ENCODE results near the gene NKAIN4.
"Not testable (repeated sequence)": the region's sequence is repeated elsewhere in the genome, so short reads cannot be mapped to it uniquely, and the experiment has no call there.

Gene NKAIN4

GRCh38 chr20:63228806-63229205, 25.5 kb downstream of the NKAIN4 start:
- H3K9ac ChIP-seq (ENCODE audit: low read depth in 1 of 2, low read length in 2 of 2): no peak overlapping the region
- no peaks in the 10 kb centered on the region for H3K9me3 ChIP-seq (ENCODE audit: control insufficient read depth in 2 of 2, low read length in 2 of 2)
- no peaks in the 10 kb centered on the region for H3K36me3 ChIP-seq (ENCODE audit: control insufficient read depth in 2 of 2, insufficient read depth in 2 of 2, low read length in 2 of 2)
- no peaks in the 10 kb centered on the region for H3K4me1 ChIP-seq (ENCODE audit: control insufficient read depth in 2 of 2, insufficient read depth in 2 of 2, low read length in 2 of 2)
- H3K27me3 ChIP-seq (ENCODE audit: control insufficient read depth in 2 of 2, insufficient read depth in 2 of 2, low read length in 2 of 2): peaks cover 5 to 11% of the 10 kb centered on the region in 2 donors
- H3K4me3 ChIP-seq (ENCODE audit: low read length in 2 of 2): no peak overlapping the region
- H3K27ac ChIP-seq (ENCODE audit: low read depth in 2 of 2, low read length in 2 of 2): no peak overlapping the region

DNA sequence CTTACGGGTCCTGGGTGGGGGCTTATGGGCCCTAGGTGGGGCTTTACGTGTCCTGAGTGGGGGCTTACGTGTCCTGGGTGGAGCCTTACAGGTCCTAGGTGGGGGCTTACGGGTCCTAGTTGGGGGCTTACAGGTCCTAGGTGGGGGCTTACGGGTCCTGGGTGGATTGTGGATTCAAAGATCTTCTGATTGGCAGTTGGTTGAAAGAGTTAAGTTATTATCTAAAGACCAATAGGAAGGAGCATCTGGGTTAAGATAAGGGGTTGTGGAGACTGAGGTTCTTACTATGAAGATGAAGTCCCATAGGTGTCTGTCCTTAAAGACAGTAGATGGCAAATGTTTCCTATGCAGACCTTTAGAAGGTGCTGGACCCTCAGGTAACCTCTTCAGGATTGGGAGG, 27.0 kb downstream of the NKAIN4 start:
- Histone ChIP-seq H3K4me3 (ENCODE audit: low read length in 2 of 2) (no peak overlapping the region), H3K36me3 (ENCODE audit: control insufficient read depth in 2 of 2, insufficient read depth in 2 of 2, low read length in 2 of 2) (no peaks in the 10 kb centered on the region), H3K4me1 (ENCODE audit: control insufficient read depth in 2 of 2, insufficient read depth in 2 of 2, low read length in 2 of 2) (no peaks in the 10 kb centered on the region), H3K9me3 (ENCODE audit: control insufficient read depth in 2 of 2, low read length in 2 of 2) (no peaks in the 10 kb centered on the region), H3K27ac (ENCODE audit: low read depth in 2 of 2, low read length in 2 of 2) (no peak overlapping the region), H3K27me3 (ENCODE audit: control insufficient read depth in 2 of 2, insufficient read depth in 2 of 2, low read length in 2 of 2) (peaks cover 5 to 11% of the 10 kb centered on the region in 2 donors), H3K9ac (ENCODE audit: low read depth in 1 of 2, low read length in 2 of 2) (no peak overlapping the region)

- H3K4me1 ChIP-seq (ENCODE audit: control insufficient read depth in 2 of 2, insufficient read depth in 2 of 2, low read length in 2 of 2): no peaks in the 10 kb centered on the region
- no peak overlapping the region for H3K27ac ChIP-seq (ENCODE audit: low read depth in 2 of 2, low read length in 2 of 2)
- no peak overlapping the region for H3K4me3 ChIP-seq (ENCODE audit: low read length in 2 of 2)
- no peak overlapping the region for H3K9ac ChIP-seq (ENCODE audit: low read depth in 1 of 2, low read length in 2 of 2)
- H3K27me3 ChIP-seq (ENCODE audit: control insufficient read depth in 2 of 2, insufficient read depth in 2 of 2, low read length in 2 of 2): peaks cover 5 to 11% of the 10 kb centered on the region in 2 donors
- H3K36me3 ChIP-seq (ENCODE audit: control insufficient read depth in 2 of 2, insufficient read depth in 2 of 2, low read length in 2 of 2): no peaks in the 10 kb centered on the region
- H3K9me3 ChIP-seq (ENCODE audit: control insufficient read depth in 2 of 2, low read length in 2 of 2): no peaks in the 10 kb centered on the region
Observed at GRCh38 chr20:63226042-63226943, 28.0 kb downstream of the NKAIN4 start.

GRCh38 chr20:63225082-63225454, 29.2 kb downstream of the NKAIN4 start:
- peaks cover 0 to 8% of the 10 kb centered on the region in 2 donors for H3K27me3 ChIP-seq (ENCODE audit: control insufficient read depth in 2 of 2, insufficient read depth in 2 of 2, low read length in 2 of 2)

DNA sequence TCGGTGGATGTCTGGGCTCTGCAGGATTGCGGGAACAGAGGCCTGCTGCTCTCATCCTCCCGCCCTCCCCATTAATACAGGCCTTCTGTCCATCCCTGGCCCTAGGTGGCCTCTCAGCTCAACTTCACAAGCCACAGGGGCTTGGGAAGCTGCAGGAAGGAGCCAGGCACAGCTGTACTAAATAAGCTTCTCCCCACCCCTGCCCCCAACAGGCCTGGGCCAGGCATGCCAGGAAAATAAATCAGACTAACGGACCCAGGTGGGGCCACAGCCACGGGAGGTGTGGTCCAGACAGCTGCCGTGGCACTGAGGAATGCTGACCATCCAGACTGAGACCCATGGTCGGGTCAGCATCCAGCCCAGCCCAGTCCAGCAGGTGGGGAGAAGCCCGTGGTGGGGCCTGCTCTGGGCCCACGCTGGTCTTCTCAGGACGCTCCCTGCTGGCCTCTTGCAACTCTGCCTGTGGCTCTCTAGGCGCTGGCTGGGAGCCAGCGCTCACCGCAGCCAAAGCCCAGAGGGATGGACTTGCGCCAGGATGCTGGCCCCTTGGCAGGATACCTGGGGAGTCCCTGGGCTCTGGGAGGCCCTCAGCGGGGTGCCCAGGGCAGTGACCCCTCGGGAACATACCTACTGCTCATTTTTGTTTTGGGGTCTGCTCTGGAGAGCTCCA, 29.7 kb downstream of the NKAIN4 start:
- Histone ChIP-seq H3K36me3 (ENCODE audit: control insufficient read depth in 2 of 2, insufficient read depth in 2 of 2, low read length in 2 of 2) (no peaks in the 10 kb centered on the region), H3K27ac (ENCODE audit: low read depth in 2 of 2, low read length in 2 of 2) (no peak overlapping the region), H3K4me1 (ENCODE audit: control insufficient read depth in 2 of 2, insufficient read depth in 2 of 2, low read length in 2 of 2) (no peaks in the 10 kb centered on the region), H3K27me3 (ENCODE audit: control insufficient read depth in 2 of 2, insufficient read depth in 2 of 2, low read length in 2 of 2) (peaks cover 0 to 5% of the 10 kb centered on the region in 2 donors), H3K4me3 (ENCODE audit: low read length in 2 of 2) (no peak overlapping the region), H3K9ac (ENCODE audit: low read depth in 1 of 2, low read length in 2 of 2) (no peak overlapping the region), H3K9me3 (ENCODE audit: control insufficient read depth in 2 of 2, low read length in 2 of 2) (no peaks in the 10 kb centered on the region)

More at GRCh38 chr20:63225082-63225454, 29.2 kb downstream of the NKAIN4 start:
- Histone ChIP-seq H3K9me3 (ENCODE audit: control insufficient read depth in 2 of 2, low read length in 2 of 2) (no peaks in the 10 kb centered on the region), H3K9ac (ENCODE audit: low read depth in 1 of 2, low read length in 2 of 2) (no peak overlapping the region), H3K36me3 (ENCODE audit: control insufficient read depth in 2 of 2, insufficient read depth in 2 of 2, low read length in 2 of 2) (no peaks in the 10 kb centered on the region), H3K4me1 (ENCODE audit: control insufficient read depth in 2 of 2, insufficient read depth in 2 of 2, low read length in 2 of 2) (no peaks in the 10 kb centered on the region), H3K4me3 (ENCODE audit: low read length in 2 of 2) (no peak overlapping the region), H3K27ac (ENCODE audit: low read depth in 2 of 2, low read length in 2 of 2) (no peak overlapping the region)

DNA sequence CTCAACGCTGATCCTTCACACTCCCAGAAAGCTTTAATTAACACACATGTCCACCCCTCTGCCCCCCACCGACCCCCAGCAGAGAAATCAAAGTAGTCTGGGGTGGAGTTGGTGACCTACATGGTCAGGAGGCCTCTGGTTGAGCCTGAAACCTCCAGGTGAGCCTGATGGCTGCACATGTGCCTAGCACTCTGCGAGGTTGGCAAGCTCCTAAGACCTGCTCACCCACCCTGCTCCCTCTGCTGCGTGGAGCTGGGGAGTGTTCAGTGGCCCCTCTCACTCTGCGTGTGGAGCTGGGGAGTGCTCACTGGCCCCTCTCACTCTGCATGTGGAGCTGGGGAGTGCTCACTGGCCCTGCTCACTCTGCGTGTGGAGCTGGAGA, 30.4 kb downstream of the NKAIN4 start:
- H3K36me3 ChIP-seq (ENCODE audit: control insufficient read depth in 2 of 2, insufficient read depth in 2 of 2, low read length in 2 of 2): no peaks in the 10 kb centered on the region
- H3K27ac ChIP-seq (ENCODE audit: low read depth in 2 of 2, low read length in 2 of 2): no peak overlapping the region
- no peak overlapping the region for H3K9ac ChIP-seq (ENCODE audit: low read depth in 1 of 2, low read length in 2 of 2)
- no peaks in the 10 kb centered on the region for H3K9me3 ChIP-seq (ENCODE audit: control insufficient read depth in 2 of 2, low read length in 2 of 2)
- peaks cover 0 to 3% of the 10 kb centered on the region in 2 donors for H3K27me3 ChIP-seq (ENCODE audit: control insufficient read depth in 2 of 2, insufficient read depth in 2 of 2, low read length in 2 of 2)
- H3K4me3 ChIP-seq (ENCODE audit: low read length in 2 of 2): no peak overlapping the region
- H3K4me1 ChIP-seq (ENCODE audit: control insufficient read depth in 2 of 2, insufficient read depth in 2 of 2, low read length in 2 of 2): no peaks in the 10 kb centered on the region

GRCh38 chr20:63223121-63223825, 31.0 kb downstream of the NKAIN4 start:
- Histone ChIP-seq H3K27me3 (ENCODE audit: control insufficient read depth in 2 of 2, insufficient read depth in 2 of 2, low read length in 2 of 2) (peaks cover 0 to 3% of the 10 kb centered on the region in 2 donors), H3K9ac (ENCODE audit: low read depth in 1 of 2, low read length in 2 of 2) (no peak overlapping the region), H3K27ac (ENCODE audit: low read depth in 2 of 2, low read length in 2 of 2) (no peak overlapping the region), H3K36me3 (ENCODE audit: control insufficient read depth in 2 of 2, insufficient read depth in 2 of 2, low read length in 2 of 2) (no peaks in the 10 kb centered on the region), H3K4me1 (ENCODE audit: control insufficient read depth in 2 of 2, insufficient read depth in 2 of 2, low read length in 2 of 2) (no peaks in the 10 kb centered on the region), H3K9me3 (ENCODE audit: control insufficient read depth in 2 of 2, low read length in 2 of 2) (no peaks in the 10 kb centered on the region), H3K4me3 (ENCODE audit: low read length in 2 of 2) (no peak overlapping the region)

GRCh38 chr20:63222541-63222940, 31.7 kb downstream of the NKAIN4 start:
- Histone ChIP-seq H3K27me3 (ENCODE audit: control insufficient read depth in 2 of 2, insufficient read depth in 2 of 2, low read length in 2 of 2) (peaks cover 0 to 3% of the 10 kb centered on the region in 2 donors), H3K4me3 (ENCODE audit: low read length in 2 of 2) (no peak overlapping the region), H3K9me3 (ENCODE audit: control insufficient read depth in 2 of 2, low read length in 2 of 2) (no peaks in the 10 kb centered on the region), H3K9ac (ENCODE audit: low read depth in 1 of 2, low read length in 2 of 2) (no peak overlapping the region), H3K4me1 (ENCODE audit: control insufficient read depth in 2 of 2, insufficient read depth in 2 of 2, low read length in 2 of 2) (no peaks in the 10 kb centered on the region), H3K36me3 (ENCODE audit: control insufficient read depth in 2 of 2, insufficient read depth in 2 of 2, low read length in 2 of 2) (no peaks in the 10 kb centered on the region), H3K27ac (ENCODE audit: low read depth in 2 of 2, low read length in 2 of 2) (no peak overlapping the region)

- not testable (repeated sequence) for H3K9ac ChIP-seq (ENCODE audit: low read depth in 1 of 2, low read length in 2 of 2); H3K36me3 ChIP-seq (ENCODE audit: control insufficient read depth in 2 of 2, insufficient read depth in 2 of 2, low read length in 2 of 2); H3K9me3 ChIP-seq (ENCODE audit: control insufficient read depth in 2 of 2, low read length in 2 of 2); H3K27me3 ChIP-seq (ENCODE audit: control insufficient read depth in 2 of 2, insufficient read depth in 2 of 2, low read length in 2 of 2); H3K4me3 ChIP-seq (ENCODE audit: low read length in 2 of 2); H3K4me1 ChIP-seq (ENCODE audit: control insufficient read depth in 2 of 2, insufficient read depth in 2 of 2, low read length in 2 of 2); H3K27ac ChIP-seq (ENCODE audit: low read depth in 2 of 2, low read length in 2 of 2)
Observed at GRCh38 chr20:63221400-63222053, 32.7 kb downstream of the NKAIN4 start.
